GM12873 (cell line): ENCODE measurements around the gene LRCH3.

Source experiments
- TF ChIP-seq, protein P1 (sequence below): IDR thresholded peaks from 2 replicates; pipeline ENCODE4 v1.5.1; 2012; ENCODE audit warnings: low read depth, mild to moderate bottlenecking, moderate library complexity, low read length, control low read depth; ENCODE audit not compliant: insufficient read depth; ENCODE audit errors: missing control alignments

LRCH3 gene

DNA sequence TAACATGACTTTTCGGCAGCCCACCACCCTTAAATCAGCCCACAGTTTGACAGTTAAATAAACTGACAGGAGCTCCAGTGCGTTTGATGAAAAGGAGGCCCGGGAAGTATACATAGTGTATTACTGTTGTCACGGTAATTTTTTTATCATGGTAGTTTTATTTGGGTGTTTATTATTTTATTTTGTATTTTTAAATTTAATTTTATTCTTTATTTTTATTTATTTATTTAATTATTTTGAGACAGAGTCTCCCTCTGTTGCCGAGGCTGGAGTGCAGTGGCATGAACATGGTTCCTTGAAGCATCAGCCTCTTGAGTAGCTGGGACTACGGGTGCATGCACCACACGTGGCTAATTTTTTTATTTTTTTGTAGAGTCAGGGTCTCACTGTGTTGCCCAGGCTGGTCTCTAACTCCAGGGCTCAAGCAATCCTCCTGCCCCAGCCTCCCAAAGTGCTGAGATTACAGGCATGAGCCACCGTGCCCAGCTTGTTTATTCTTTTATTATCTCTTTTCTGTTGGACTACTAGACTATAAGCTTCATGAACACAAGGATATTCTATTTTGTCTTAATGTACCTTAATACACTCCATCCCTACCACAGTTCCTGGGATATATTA is 65.3 kb downstream of the LRCH3 start:
- TF ChIP-seq, protein P1, sequence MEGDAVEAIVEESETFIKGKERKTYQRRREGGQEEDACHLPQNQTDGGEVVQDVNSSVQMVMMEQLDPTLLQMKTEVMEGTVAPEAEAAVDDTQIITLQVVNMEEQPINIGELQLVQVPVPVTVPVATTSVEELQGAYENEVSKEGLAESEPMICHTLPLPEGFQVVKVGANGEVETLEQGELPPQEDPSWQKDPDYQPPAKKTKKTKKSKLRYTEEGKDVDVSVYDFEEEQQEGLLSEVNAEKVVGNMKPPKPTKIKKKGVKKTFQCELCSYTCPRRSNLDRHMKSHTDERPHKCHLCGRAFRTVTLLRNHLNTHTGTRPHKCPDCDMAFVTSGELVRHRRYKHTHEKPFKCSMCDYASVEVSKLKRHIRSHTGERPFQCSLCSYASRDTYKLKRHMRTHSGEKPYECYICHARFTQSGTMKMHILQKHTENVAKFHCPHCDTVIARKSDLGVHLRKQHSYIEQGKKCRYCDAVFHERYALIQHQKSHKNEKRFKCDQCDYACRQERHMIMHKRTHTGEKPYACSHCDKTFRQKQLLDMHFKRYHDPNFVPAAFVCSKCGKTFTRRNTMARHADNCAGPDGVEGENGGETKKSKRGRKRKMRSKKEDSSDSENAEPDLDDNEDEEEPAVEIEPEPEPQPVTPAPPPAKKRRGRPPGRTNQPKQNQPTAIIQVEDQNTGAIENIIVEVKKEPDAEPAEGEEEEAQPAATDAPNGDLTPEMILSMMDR: no peak

DNA sequence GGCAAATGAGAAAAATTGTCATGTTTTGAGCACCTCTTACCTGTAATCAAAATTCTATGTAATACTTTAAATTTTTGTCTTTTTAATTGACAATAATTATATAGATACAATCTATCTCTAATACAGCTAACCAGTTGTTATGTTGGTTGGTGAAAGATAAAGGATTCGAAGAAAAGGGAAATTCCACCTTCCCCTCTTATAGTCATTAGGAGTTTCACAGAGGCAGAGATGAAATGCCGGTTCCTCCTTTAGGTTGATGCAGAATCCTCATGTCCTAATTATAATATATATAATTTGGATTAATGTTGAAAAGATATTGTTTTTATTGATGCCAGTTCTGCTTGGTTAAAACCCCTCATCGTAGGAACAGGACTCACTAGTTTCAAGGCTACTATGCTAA is 67.1 kb downstream of the LRCH3 start:
- TF ChIP-seq, protein P1: no peak

DNA sequence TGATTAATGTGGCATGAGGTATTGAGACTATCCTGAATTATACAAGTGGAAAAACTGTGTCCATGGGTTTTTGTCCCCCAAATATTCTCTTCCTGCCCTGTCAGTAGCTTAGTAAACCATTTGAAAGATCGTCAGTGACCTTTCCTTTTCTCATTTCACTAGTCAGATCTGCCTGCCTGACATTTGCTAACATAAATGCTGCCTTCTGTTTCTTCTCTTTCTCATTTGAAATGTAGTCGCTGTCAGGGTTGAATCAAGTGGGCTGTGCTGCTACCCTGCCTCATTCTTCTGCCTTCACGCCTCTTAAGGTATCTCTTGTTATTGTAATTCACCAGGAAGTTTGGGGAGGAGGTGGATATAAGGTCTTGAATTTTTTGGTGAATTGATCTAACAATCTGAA is 67.5 kb downstream of the LRCH3 start:
- TF ChIP-seq, protein P1: no peak

DNA sequence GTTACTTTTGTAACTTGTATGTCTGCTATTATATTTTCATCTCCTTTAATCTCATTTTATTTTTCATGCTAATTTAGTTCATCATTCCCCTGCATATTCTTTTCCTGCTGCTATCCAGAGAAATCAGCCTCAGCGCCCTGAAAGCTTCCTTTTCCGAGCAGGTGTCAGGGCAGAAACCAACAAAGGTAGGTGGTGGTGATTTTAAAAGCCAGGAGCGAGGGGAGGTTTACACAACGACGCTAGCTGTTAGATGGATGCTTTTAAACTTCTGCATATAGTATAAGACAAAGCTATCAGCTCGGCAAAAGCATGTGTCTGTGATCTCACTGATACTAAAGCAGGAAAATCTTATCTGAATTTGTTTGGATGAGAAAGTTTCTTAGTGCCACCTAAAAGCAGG is 75.0 kb downstream of the LRCH3 start:
- TF ChIP-seq, protein P1: no peak

DNA sequence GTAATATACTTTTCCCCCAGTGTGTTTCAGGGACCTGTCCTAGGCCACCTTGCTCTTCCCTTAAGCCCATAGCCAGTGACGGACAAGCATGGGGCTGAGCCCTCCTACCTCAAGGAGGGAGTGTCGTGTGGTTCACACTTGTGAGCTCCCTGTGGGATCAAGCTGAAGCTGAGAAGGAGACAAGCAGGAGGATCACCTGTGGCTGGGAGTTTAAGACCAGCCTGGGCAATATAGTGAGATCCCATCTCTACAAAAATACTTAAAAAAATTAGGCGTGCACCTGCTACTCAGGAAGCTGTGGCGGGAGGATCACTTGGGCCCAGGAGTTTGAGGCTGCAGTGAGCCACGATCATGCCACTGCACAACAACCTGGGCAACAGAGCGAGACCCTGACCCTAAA is 82.3 kb downstream of the LRCH3 start:
- TF ChIP-seq, protein P1: no peak

DNA sequence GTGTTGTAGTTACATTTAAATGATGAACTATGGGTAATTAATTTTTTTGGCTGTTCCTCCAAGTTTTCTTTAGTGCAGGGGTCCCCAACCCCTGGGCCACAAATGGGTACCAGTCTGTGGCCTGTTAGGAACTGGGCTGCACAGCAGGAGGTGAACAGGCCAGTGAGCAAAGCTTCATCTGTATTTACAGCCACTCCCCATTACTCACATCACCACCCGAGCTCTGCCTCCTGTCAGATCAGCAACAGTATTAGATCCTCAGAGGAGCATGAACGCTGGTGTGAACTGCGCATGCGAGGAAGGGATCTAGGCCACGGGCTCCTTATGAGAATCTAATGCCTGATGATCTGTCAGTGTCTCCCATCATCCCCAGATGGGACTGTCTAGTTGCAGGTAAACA is 83.0 kb downstream of the LRCH3 start:
- TF ChIP-seq, protein P1: no peak

DNA sequence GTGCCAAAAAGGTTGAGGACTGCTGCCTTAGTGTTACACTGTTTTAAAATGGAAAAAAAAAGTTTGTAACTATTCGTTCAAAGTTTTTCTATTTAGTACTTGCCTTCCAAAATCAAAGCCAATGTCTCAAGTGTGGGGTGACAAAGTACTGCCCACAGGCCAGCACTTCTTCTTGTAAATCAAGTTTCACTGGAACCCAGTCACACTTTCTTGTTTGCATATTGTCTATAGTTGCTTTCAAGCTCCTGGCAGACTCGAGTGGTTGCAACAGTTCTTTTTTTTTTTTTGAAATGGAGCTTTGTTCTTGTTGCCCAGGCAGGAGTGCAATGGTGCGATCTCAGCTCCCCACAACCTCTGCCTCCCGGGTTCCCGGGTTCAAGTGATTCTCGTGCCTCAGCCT is 83.6 kb downstream of the LRCH3 start:
- TF ChIP-seq, protein P1: no peak
